Measurements from ENCODE around the gene NFKBIE. TPM values are rescaled to one million over a fixed set of nuclear protein-coding genes. Genes with fewer than 3 reads are reported as not detected.
A peak's percentile ranks its signal among the peaks of the same experiment; 100 is the strongest.

NFKBIE gene
- total and polyA plus RNA-seq, 2 experiments from 2014 or later: 14.6 to 25.9 TPM

GRCh38 chr6:44271406-44271723 lies 6.0 kb upstream of the NFKBIE start (continued):
- TF ChIP-seq, protein P1, sequence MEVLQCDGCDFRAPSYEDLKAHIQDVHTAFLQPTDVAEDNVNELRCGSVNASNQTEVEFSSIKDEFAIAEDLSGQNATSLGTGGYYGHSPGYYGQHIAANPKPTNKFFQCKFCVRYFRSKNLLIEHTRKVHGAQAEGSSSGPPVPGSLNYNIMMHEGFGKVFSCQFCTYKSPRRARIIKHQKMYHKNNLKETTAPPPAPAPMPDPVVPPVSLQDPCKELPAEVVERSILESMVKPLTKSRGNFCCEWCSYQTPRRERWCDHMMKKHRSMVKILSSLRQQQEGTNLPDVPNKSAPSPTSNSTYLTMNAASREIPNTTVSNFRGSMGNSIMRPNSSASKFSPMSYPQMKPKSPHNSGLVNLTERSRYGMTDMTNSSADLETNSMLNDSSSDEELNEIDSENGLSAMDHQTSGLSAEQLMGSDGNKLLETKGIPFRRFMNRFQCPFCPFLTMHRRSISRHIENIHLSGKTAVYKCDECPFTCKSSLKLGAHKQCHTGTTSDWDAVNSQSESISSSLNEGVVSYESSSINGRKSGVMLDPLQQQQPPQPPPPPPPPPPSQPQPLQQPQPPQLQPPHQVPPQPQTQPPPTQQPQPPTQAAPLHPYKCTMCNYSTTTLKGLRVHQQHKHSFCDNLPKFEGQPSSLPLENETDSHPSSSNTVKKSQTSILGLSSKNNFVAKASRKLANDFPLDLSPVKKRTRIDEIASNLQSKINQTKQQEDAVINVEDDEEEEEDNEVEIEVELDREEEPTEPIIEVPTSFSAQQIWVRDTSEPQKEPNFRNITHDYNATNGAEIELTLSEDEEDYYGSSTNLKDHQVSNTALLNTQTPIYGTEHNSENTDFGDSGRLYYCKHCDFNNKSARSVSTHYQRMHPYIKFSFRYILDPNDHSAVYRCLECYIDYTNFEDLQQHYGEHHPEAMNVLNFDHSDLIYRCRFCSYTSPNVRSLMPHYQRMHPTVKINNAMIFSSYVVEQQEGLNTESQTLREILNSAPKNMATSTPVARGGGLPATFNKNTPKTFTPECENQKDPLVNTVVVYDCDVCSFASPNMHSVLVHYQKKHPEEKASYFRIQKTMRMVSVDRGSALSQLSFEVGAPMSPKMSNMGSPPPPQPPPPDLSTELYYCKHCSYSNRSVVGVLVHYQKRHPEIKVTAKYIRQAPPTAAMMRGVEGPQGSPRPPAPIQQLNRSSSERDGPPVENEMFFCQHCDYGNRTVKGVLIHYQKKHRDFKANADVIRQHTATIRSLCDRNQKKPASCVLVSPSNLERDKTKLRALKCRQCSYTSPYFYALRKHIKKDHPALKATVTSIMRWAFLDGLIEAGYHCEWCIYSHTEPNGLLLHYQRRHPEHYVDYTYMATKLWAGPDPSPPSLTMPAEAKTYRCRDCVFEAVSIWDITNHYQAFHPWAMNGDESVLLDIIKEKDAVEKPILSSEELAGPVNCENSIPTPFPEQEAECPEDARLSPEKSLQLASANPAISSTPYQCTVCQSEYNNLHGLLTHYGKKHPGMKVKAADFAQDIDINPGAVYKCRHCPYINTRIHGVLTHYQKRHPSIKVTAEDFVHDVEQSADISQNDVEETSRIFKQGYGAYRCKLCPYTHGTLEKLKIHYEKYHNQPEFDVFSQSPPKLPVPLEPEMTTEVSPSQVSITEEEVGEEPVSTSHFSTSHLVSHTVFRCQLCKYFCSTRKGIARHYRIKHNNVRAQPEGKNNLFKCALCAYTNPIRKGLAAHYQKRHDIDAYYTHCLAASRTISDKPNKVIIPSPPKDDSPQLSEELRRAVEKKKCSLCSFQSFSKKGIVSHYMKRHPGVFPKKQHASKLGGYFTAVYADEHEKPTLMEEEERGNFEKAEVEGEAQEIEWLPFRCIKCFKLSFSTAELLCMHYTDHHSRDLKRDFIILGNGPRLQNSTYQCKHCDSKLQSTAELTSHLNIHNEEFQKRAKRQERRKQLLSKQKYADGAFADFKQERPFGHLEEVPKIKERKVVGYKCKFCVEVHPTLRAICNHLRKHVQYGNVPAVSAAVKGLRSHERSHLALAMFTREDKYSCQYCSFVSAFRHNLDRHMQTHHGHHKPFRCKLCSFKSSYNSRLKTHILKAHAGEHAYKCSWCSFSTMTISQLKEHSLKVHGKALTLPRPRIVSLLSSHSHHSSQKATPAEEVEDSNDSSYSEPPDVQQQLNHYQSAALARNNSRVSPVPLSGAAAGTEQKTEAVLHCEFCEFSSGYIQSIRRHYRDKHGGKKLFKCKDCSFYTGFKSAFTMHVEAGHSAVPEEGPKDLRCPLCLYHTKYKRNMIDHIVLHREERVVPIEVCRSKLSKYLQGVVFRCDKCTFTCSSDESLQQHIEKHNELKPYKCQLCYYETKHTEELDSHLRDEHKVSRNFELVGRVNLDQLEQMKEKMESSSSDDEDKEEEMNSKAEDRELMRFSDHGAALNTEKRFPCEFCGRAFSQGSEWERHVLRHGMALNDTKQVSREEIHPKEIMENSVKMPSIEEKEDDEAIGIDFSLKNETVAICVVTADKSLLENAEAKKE (CRISPR knock-in tag; IDR thresholded peaks at IDR 0.05): no peak
- TF ChIP-seq EZH2phosphoT487 (IDR thresholded peaks at IDR 0.05; ENCODE audit: unreplicated experiment) (no peak), JUNB (IDR thresholded peaks at IDR 0.05; ENCODE audit: unreplicated experiment) (no peak)

DNA sequence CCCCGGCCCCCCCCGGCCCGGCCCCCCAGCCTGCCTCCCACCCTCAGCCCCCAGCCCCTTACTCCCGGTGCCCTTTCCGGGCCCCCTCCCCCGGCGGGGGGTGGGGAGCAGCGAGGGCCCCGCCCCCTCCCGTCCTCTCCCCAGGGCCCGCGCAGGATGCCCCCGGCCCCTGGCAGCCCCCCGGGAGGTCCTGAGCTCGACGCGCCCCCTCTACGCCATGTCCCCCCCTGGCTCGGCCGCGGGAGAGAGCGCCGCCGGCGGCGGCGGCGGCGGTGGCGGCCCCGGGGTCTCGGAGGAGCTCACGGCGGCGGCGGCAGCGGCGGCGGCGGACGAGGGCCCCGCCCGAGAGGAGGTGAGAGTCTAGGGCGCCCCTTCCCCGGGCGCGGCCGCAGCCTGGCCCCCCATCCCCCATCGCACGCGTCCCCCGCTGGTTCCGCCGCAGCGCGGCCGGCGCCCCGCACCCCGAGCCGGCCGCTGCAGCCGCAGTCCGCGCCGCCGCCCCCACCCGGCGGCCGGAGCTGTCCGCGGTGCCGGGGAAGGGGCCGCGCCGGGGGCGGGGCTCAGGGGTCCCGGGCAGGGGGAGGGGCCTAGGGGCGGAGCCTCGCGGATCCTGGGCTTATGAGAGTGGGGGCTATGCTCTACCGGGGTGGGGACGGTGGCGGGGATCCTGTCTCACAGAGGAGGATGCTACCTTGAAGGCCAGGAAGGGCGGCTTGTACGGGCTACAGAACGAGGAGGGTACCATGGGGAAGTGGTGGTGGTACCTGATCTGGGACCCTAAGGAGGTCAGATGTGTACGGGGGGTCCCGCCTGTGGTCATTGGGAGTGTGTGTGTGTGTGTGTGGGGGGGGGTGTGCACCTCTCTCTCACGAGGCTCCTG lies 5.4 kb upstream of the NFKBIE start:
- Histone ChIP-seq H3K9me2 (ENCODE audit: insufficient read depth) (no peaks in the 10 kb centered on the region), H3K79me2 (replicated peaks; ENCODE audit: insufficient read depth) (no peaks in the 10 kb centered on the region), H4K20me1 (replicated peaks; ENCODE audit: insufficient read depth) (no peaks in the 10 kb centered on the region), H3K27me3 (ENCODE audit: insufficient read depth) (peaks cover 28% of the 10 kb centered on the region), H3K27ac (ENCODE audit: low read depth) (no peak overlapping the region), H3K4me3 (peak overlapping the region; percentile 65), H3K36me3 (ENCODE audit: insufficient read depth) (no peaks in the 10 kb centered on the region), H3F3A (replicated peaks; ENCODE audit: low read depth) (0 out of 2 replicates have a peak, but pooled peaks cover 22% of the 10 kb centered on the region), H3K4me2 (peak overlapping the region; percentile 78), H3K4me1 (ENCODE audit: insufficient read depth) (peaks cover 14% of the 10 kb centered on the region), H2AFZ (0 out of 2 replicates have a peak overlapping the region, but pooled peaks have one; percentile 18)
- no peak for TF ChIP-seq ZNF331 (CRISPR knock-in tag; IDR thresholded peaks at IDR 0.05; ENCODE audit: low read depth)
- peak; percentile 71 for TF ChIP-seq REST (IDR thresholded peaks at IDR 0.05; ENCODE audit: unreplicated experiment)
- H3K9me3 Mint-ChIP-seq: no peaks in the 10 kb centered on the region
- peaks cover 6% of the 10 kb centered on the region; the same call in 2 of the 3 replicates for H3K36me3 Mint-ChIP-seq (ENCODE audit: low read depth)
- H3K27me3 Mint-ChIP-seq (ENCODE audit: insufficient read depth, low read depth, poor library complexity): peaks cover 38% of the 10 kb centered on the region
- H3K4me3 Mint-ChIP-seq: peak overlapping the region; percentile 83
- H3K27ac Mint-ChIP-seq: no peak overlapping the region
- ATAC-seq (peak; percentile 35), DNase-seq (ENCODE audit: low spot score) (peak; percentile 85)
- H3K4me1 Mint-ChIP-seq: peaks cover 41% of the 10 kb centered on the region

All from GM23338 (cell line).